Trophoblast cell (in vitro differentiated cells and primary cell): ENCODE results near the gene PPP1R13L.

Experiments
- DNase-seq, 2 donors: peaks; one replicate each; pipeline ENCODE4 v3.0.0-alpha.2; 2016
- H2AFZ ChIP-seq: 2 replicates; pipeline ENCODE4 v1.6.1; 2013; ENCODE audit warnings: low read length, moderate library complexity, mild to moderate bottlenecking; ENCODE audit not compliant: insufficient read depth, poor library complexity
- H2AK5ac ChIP-seq: 2 replicates; pipeline ENCODE4 v1.6.1; 2013; ENCODE audit warnings: mild to moderate bottlenecking, low read length
- H2BK120ac ChIP-seq: 2 replicates; pipeline ENCODE4 v1.6.1; 2013; ENCODE audit warnings: low read length, mild to moderate bottlenecking, moderate library complexity; ENCODE audit not compliant: insufficient read depth, poor library complexity
- H2BK12ac ChIP-seq: 2 replicates; pipeline ENCODE4 v1.6.1; 2013; ENCODE audit warnings: mild to moderate bottlenecking, low read length, moderate library complexity
- H2BK5ac ChIP-seq: 2 replicates; pipeline ENCODE4 v1.6.1; 2013; ENCODE audit warnings: low read length, low read depth, moderate library complexity, mild to moderate bottlenecking; ENCODE audit not compliant: poor library complexity
- H3K14ac ChIP-seq: 2 replicates; pipeline ENCODE4 v1.6.1; 2013; ENCODE audit warnings: mild to moderate bottlenecking, low read length
- H3K18ac ChIP-seq: 2 replicates; pipeline ENCODE4 v1.6.1; 2013; ENCODE audit warnings: mild to moderate bottlenecking, low read length
- H3K23ac ChIP-seq: 2 replicates; pipeline ENCODE4 v1.6.1; 2013; ENCODE audit warnings: low read length
- H3K27ac ChIP-seq: 2 replicates; pipeline ENCODE4 v1.5.1; 2013; ENCODE audit warnings: low read depth, mild to moderate bottlenecking, inconsistent platforms, low read length, moderate library complexity
- H3K27me3 ChIP-seq: 2 replicates; pipeline ENCODE4 v1.6.1; 2013; ENCODE audit warnings: inconsistent platforms, mild to moderate bottlenecking, low read length, moderate library complexity; ENCODE audit not compliant: insufficient read depth
- H3K36me3 ChIP-seq, 2 experiments: 1 replicate in 1 of 2; 2 replicates in 1 of 2; pipeline ENCODE4 v1.6.1; 2013; ENCODE audit warnings: low read length in 2 of 2, mild to moderate bottlenecking in 2 of 2, moderate library complexity in 1 of 2; ENCODE audit not compliant: insufficient read depth in 2 of 2, control insufficient read depth in 1 of 2
- H3K4ac ChIP-seq: 2 replicates; pipeline ENCODE4 v1.6.1; 2013; ENCODE audit warnings: low read depth, mild to moderate bottlenecking, low read length, moderate library complexity
- H3K4me1 ChIP-seq, 2 experiments: 1 replicate in 1 of 2; 2 replicates in 1 of 2; pipeline ENCODE4 v1.6.1; 2013; ENCODE audit warnings: low read length in 2 of 2, mild to moderate bottlenecking in 2 of 2, moderate library complexity in 1 of 2; ENCODE audit not compliant: insufficient read depth in 2 of 2, control insufficient read depth in 1 of 2
- H3K4me2 ChIP-seq: 2 replicates; pipeline ENCODE4 v1.6.1; 2013; ENCODE audit warnings: inconsistent platforms, mild to moderate bottlenecking, low read length, moderate library complexity
- H3K4me3 ChIP-seq: 2 replicates; pipeline ENCODE4 v1.5.1; 2013; ENCODE audit warnings: mild to moderate bottlenecking, low read depth, low read length, inconsistent platforms
- H3K79me1 ChIP-seq: one replicate; pipeline ENCODE4 v1.6.1; 2013; ENCODE audit warnings: low read length
- H3K79me2 ChIP-seq: 2 replicates; pipeline ENCODE4 v1.6.1; 2013; ENCODE audit warnings: low read length, mild to moderate bottlenecking; ENCODE audit not compliant: control insufficient read depth, insufficient read depth, poor library complexity
- H3K9ac ChIP-seq: 2 replicates; pipeline ENCODE4 v1.6.1; 2013; ENCODE audit warnings: mild to moderate bottlenecking, low read length
- H3K9me3 ChIP-seq: 2 replicates; pipeline ENCODE4 v1.6.1; 2013; ENCODE audit warnings: low read depth, mild to moderate bottlenecking, control low read depth, inconsistent platforms, low read length; ENCODE audit not compliant: insufficient read depth
- H4K12ac ChIP-seq: 2 replicates; pipeline ENCODE4 v1.6.1; 2013; ENCODE audit warnings: low read depth, mild to moderate bottlenecking, low read length, moderate library complexity
- H4K8ac ChIP-seq: 2 replicates; pipeline ENCODE4 v1.6.1; 2013; ENCODE audit warnings: low read depth, mild to moderate bottlenecking, low read length, moderate library complexity
- H4K91ac ChIP-seq: one replicate; pipeline ENCODE4 v1.6.1; 2013; ENCODE audit warnings: low read depth, mild to moderate bottlenecking, low read length, moderate library complexity
- WGBS: extraction: QIAGEN DNeasy Blood & Tissue Kit; methylation state at CpG from one replicate; pipeline ENCODE4 v1.1.7; 2013; ENCODE audit warnings: missing lambda C conversion rate; ENCODE audit not compliant: insufficient read length, insufficient coverage; ENCODE audit errors: extremely low coverage; 5-methylcytosine and 5-hydroxymethylcytosine counted together

PPP1R13L gene

DNA sequence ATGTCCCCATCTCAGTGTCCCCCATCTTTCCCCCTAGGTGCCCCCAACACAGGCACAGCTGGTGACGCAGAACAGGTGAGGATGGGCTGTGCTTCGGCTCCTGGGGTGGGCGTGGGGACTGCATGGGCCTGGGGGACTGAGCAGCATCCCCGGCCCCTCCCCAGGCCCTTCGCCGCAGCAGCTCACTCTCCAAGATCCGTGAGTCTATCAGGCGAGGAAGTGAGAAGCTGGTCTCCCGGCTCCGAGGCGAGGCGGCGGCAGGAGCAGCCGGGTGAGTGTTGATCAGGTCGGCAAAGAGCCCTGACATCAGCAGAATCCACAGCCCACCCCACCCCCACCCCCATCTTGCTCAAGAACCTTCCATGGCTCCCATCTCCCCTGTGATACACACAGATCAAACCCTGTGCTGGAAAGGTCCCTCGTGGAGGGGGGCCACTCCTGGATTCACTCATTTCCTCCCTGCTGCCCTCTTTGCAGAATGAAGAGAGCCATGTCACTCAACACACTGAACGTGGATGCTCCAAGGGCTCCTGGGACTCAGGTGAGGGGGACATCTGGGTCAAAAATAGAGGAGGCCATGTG, 54.3 kb downstream of the PPP1R13L start:
- Histone ChIP-seq H2AFZ (no peak overlapping the region), H4K91ac (no peak overlapping the region), H2BK120ac (no peak overlapping the region), H3K79me1 (no peaks in the 10 kb centered on the region), H2BK5ac (no peak overlapping the region), H3K23ac (no peak overlapping the region), H3K27me3 (no peaks in the 10 kb centered on the region), H2AK5ac (no peak overlapping the region), H2BK12ac (no peak overlapping the region), H3K4me1 (no peaks in the 10 kb centered on the region), H3K27ac (no peak overlapping the region), H3K36me3 (peaks cover 55 to 64% of the 10 kb centered on the region in 2 experiments), H3K4ac (no peak overlapping the region), H3K4me3 (no peak overlapping the region), H3K79me2 (no peaks in the 10 kb centered on the region), H3K9ac (no peak overlapping the region), H4K8ac (no peak overlapping the region), H3K18ac (no peak overlapping the region), H3K9me3 (peaks cover 6% of the 10 kb centered on the region), H4K12ac (no peak overlapping the region), H3K14ac (no peak overlapping the region), H3K4me2 (no peak overlapping the region)
- WGBS = no CpG with 5 or more reads among the region's 17 CpGs
- DNase-seq = no peak

GRCh38 chr19:45349430-45349941, 55.4 kb downstream of the PPP1R13L start:
- H3K27ac ChIP-seq = no peak overlapping the region
- no peak overlapping the region for H4K91ac ChIP-seq
- no peak overlapping the region for H2BK5ac ChIP-seq
- H4K12ac ChIP-seq = no peak overlapping the region
- no peak overlapping the region for H3K4me3 ChIP-seq
- no peak overlapping the region for H4K8ac ChIP-seq
- peaks cover 46 to 55% of the 10 kb centered on the region in 2 experiments for H3K36me3 ChIP-seq
- no peaks in the 10 kb centered on the region for H3K79me1 ChIP-seq
- no peak overlapping the region for H2AK5ac ChIP-seq
- H2BK120ac ChIP-seq = no peak overlapping the region
- H3K14ac ChIP-seq = no peak overlapping the region
- no peak overlapping the region for H2BK12ac ChIP-seq
- no peak overlapping the region for H3K18ac ChIP-seq
- no peaks in the 10 kb centered on the region for H3K27me3 ChIP-seq
- no peak overlapping the region for H3K23ac ChIP-seq
- WGBS = no CpG with 5 or more reads among the region's 17 CpGs
- H3K79me2 ChIP-seq = no peaks in the 10 kb centered on the region
- peaks cover 4% of the 10 kb centered on the region for H3K9me3 ChIP-seq
- H2AFZ ChIP-seq = no peak overlapping the region
- DNase-seq = no peak
- no peaks in the 10 kb centered on the region for H3K4me1 ChIP-seq
- no peak overlapping the region for H3K9ac ChIP-seq
- H3K4ac ChIP-seq = no peak overlapping the region
- H3K4me2 ChIP-seq = no peak overlapping the region

- Histone ChIP-seq H2BK12ac (no peak overlapping the region), H4K91ac (no peak overlapping the region), H2BK120ac (no peak overlapping the region), H3K9ac (no peak overlapping the region), H4K12ac (no peak overlapping the region), H3K27ac (no peak overlapping the region), H3K36me3 (peaks cover 41 to 51% of the 10 kb centered on the region in 2 experiments), H2BK5ac (no peak overlapping the region), H3K23ac (no peak overlapping the region), H3K27me3 (no peaks in the 10 kb centered on the region), H3K18ac (no peak overlapping the region), H3K14ac (no peak overlapping the region), H3K4me2 (no peak overlapping the region), H3K79me1 (no peaks in the 10 kb centered on the region), H3K4me3 (no peak overlapping the region), H4K8ac (no peak overlapping the region), H3K4ac (no peak overlapping the region), H3K79me2 (no peaks in the 10 kb centered on the region), H2AFZ (no peak overlapping the region), H3K4me1 (no peaks in the 10 kb centered on the region), H3K9me3 (peaks cover 4% of the 10 kb centered on the region), H2AK5ac (no peak overlapping the region)
- no peak for DNase-seq
- WGBS = no CpG with 5 or more reads among the region's 3 CpGs
These were observed 55.8 kb downstream of the PPP1R13L start for GRCh38 chr19:45349126-45349415.

DNA sequence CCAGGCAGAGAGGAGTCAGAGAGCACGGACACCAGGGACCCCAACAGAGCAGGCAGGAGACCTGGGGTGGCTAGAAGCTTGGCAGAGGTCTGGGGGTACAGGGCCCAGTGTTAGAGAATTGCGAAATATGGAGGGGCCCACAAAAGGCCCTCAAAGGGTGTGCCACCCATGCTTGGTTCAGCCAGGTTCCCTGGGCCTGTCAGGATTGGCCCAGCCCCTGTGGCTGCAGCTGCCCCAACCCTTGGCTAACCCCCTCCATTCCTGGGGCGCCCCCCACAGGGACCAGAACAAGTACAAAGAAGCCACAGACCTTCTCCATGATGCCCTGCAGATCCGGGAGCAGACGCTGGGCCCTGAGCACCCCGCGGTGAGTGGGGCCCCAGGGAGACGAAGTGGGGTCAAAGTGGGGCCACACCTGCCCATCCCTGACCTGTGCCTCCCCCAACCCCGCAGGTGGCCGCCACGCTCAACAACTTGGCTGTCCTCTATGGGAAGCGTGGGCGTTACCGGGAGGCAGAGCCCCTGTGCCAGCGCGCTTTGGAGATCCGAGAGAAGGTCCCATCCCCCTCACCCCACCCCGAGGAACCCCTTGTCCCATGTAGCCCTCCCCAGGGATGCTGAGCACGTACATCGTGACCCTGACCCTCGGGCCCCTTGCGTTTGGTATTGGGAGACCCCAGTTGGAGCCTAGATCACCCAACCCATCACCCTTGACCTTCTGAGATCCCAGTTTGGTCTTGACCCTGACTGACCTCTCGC, 56.3 kb downstream of the PPP1R13L start:
- H2BK5ac ChIP-seq = no peak overlapping the region
- no peaks in the 10 kb centered on the region for H3K79me2 ChIP-seq
- H3K9ac ChIP-seq = no peak overlapping the region
- no peaks in the 10 kb centered on the region for H3K79me1 ChIP-seq
- H3K4me3 ChIP-seq = no peak overlapping the region
- H2AFZ ChIP-seq = no peak overlapping the region
- H3K36me3 ChIP-seq = peaks cover 38 to 46% of the 10 kb centered on the region in 2 experiments
- no peak overlapping the region for H3K14ac ChIP-seq
- whole genome bisulfite sequencing = no CpG with 5 or more reads among the region's 23 CpGs
- no peak overlapping the region for H3K27ac ChIP-seq
- no peak for DNase-seq
- no peaks in the 10 kb centered on the region for H3K27me3 ChIP-seq
- no peak overlapping the region for H4K8ac ChIP-seq
- no peak overlapping the region for H3K4ac ChIP-seq
- no peak overlapping the region for H3K4me2 ChIP-seq
- no peak overlapping the region for H2BK120ac ChIP-seq
- H3K18ac ChIP-seq = no peak overlapping the region
- H3K4me1 ChIP-seq = no peaks in the 10 kb centered on the region
- H3K23ac ChIP-seq = no peak overlapping the region
- no peak overlapping the region for H4K12ac ChIP-seq
- H2AK5ac ChIP-seq = no peak overlapping the region
- no peak overlapping the region for H4K91ac ChIP-seq
- no peak overlapping the region for H2BK12ac ChIP-seq
- peaks cover 4% of the 10 kb centered on the region for H3K9me3 ChIP-seq
